GM18502 (cell line): ENCODE measurements around the gene CDH20.

Experiments
- ATAC-seq: cut with Tn5 transposase; IDR thresholded peaks from one replicate; pipeline ENCODE4 v1.9.1; 2021; ENCODE audit warnings: mild to moderate bottlenecking; ENCODE audit not compliant: unreplicated experiment, poor library complexity

Gene CDH20

DNA sequence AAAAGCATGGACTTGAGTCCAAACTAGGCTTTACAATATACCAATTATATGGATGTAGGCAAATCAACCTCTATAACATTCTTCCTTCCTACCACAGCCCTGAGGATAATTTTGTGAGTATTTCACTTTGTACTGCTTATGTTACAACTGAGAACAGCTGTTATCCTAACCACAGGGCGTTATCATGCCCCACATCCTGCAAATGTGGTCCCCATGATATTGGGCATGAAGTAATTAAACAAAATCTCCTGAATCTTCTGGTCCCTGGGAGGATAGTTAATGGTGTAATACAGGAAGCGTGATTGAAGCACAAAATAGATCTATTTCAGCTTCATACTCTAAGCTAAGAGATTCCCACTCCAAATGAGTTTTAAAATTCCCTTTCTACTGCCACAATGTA, 223.6 kb downstream of the CDH20 start:
- ATAC-seq = no peak

DNA sequence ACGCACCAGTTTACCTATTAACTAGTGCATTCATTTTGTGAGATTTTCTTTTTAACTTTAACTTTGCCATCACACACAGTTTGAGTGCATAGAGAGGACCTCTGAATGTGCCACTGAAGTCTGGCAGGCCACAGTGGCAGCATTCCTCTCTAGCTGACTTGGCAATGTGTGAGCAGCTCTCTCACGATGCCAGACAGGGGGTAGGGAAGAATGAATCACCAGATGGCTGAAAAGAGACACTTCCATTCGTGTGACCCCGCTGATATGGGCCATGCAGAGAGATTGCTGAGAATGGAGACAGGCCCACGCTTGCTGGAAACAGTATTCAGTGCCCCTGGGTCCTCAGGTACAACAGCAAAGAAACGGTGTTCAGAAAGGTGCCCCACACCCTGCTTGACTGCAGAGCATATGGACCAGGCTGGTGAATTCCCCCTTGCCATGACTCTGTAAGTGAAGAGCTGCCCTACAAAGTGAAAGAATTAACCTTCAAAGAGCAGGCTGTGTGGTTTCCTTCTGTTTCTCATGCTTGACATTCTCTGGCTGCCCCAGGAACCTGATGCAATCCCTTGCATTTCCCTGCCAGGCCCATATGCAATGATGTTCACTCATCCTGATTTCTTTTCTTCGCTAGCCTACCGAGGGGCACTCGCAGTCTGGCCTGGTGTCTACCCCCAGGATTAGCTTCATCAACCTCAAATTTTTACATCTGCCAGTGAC, 236.1 kb downstream of the CDH20 start:
- no peak for ATAC-seq

DNA sequence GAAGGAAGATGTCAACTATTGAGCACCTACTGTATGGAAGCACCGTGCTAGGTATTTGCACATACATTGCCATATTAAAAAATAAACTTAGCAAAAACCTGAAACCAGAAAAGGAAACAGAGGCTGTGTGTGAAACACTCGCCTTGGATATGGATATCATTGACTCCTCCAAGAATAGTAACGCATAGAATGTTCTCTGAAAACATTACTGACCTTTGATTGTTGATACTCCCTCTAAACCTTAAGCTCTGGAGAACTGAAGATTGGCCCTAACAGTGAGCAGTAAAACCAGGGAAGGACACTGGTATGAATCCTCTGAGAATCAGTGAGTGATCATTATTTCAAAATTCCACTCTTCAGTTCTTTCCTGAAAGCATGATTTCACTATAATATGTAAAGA, 236.8 kb downstream of the CDH20 start:
- ATAC-seq = no peak

DNA sequence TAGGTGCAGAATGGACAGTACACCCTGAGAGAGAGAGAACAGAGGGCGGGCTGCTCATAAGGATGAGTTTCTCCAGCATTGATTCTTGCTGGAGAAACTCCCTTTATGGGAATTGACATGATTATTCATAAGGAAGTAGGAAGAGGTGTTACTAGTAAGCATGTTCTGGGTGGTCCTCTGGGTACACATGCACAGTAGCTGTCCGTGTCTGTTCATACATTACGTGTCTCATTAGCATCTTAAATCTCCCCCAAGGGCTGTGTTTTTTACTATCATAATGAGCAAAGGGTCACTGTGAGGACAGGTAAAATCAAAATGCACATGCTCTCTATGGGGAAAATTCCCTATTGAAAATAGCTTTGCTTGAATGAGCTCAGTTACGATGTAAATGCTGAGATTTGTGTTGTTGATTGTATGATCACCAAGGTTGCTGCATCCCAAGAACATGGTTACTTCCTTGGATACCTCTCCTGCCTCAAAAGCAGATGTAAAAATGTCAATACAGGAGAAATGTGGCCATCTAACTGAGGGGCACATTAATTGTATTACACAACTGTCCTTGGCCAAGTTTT, 238.9 kb downstream of the CDH20 start:
- ATAC-seq = no peak

DNA sequence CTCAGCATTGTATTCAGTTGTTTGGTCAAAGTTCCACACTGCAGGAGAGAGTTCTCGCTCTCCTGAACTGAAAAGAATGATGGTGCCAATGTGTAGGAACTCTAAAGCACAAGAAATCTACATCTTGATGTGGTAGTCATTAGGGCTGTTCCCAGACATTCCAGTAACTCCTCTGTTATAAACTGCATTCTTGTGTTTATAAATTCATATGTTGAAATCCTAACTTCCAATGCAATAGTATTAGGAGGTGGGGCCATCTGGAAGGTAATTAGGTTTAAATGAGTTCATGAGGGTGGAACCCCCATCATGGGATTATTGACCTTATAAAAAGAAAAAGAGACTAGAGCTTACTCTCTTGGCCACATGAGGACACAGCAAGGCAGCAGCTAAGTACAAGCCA, 239.6 kb downstream of the CDH20 start:
- ATAC-seq = no peak

DNA sequence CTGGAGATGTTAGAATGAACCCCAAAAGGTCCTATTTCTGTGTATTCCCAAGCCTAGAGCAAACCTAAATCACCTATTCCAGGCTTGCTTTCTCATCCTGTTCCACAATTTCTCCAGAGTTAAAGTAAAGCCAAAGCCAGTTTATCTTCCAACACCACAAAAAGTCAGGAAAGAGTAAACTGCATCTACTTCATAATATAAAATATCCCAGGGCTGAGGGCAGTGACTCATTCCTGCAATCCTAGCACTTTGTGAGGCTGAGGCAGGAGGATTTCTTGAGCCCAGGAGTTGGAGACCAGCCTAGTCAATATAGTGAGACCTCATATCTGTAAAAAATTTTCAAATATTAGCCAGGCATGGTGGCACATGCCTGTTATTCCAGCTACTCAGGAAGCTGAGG, 241.4 kb downstream of the CDH20 start:
- no peak for ATAC-seq

DNA sequence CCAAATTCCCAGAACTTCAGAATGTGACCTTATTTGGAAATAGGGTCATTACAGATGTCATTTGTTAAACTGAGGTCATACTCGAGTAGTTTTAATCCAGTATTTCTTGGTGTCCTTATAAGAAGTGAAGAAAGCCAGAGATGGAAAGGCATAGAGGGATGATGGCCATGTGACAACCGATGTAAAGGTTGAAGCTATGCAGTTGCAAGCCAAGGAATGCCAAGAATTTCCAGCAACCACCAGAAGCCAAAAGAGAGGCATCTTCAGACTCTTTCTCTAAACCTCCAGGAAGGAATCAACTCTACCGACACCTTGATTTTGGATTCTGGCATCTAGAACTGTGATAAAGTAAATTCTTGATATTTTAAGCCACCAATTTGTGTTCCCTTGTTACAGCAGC, 242.2 kb downstream of the CDH20 start:
- ATAC-seq = no peak

DNA sequence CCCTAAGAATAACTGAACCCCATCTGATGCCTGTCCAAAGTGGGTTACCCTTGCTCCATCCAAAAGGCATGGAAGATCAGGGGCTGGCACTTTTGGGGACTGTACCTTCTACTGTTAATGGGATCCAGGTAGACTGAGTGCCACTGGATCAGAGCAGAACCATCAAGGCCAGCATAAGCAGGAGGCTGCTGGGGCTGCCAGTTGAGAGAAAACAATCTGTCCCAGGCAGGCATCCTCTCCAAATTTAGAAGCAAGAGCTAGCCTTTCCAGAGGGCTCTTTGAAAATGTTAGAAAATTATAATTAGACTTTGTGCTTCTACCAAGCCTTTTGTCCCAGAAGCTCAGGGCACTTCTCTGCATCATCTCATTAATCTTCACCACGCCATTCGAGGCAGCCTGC, 245.6 kb downstream of the CDH20 start:
- ATAC-seq = no peak

DNA sequence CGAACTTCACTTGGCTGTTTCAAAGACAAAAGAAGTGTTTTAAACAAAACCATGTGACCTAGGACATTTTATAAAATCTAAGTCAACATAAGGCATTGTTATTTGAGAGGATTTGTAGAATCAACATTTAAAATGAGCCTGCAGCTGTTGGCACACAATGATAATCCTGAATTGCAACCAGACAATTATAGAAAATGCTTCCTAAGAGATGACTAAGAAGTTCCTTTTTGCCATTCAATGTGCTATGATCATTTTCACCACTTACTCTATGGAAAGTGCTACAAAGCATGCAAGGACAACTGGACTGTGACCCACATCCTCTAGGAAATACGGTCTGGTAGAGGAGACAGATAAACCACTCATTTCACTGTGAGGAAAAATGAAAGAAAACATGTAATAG, 246.4 kb downstream of the CDH20 start:
- ATAC-seq = no peak

DNA sequence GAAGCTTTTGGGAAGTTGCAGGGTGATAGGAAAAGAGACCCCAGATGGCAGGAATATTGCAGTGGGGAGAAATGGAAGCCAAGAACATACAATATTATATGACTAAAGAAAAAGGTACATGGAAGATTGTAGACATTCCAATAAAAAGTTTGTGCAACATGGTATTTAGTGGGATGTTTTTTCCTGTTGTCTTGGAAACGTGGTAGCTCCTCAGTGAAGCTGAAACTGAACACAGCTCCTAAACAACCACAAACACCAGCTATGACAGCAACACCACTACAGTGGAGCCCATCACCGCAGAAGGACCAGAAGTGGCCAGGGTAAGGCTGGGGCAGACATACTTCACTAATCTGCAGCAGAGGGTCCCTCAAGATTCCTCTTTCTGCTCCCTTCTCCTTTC, 246.8 kb downstream of the CDH20 start:
- ATAC-seq = no peak

DNA sequence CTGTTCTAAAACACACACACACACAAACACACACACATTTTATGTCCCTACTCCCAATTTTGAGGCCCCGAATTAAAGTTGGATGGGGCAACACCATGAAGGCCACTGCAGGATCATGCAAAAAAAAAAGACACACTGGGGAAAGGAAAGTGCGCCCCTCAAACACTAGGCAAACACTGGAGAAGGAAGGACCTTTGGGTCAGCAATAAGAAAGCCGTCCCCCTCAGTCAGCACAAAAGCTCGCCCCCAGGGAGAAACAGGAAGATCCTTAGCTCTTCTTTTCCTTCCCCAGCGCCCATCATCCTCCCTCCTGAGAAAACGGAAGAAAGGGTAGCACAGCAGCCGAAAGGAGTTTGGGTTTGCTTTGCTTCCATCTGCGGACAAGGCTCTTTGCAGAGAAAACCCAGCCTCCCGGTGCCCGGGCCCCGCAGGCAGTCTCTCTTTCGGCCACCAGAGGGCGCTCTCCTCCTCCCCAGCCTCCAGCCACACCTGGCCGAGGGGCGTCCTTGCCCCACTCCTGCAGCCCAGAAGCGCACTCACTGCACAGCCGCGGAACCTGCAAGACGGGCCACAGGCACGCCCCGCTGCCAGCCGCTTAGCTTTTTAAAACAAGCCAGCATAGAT, 248.5 kb downstream of the CDH20 start:
- peak; percentile 96 for ATAC-seq

DNA sequence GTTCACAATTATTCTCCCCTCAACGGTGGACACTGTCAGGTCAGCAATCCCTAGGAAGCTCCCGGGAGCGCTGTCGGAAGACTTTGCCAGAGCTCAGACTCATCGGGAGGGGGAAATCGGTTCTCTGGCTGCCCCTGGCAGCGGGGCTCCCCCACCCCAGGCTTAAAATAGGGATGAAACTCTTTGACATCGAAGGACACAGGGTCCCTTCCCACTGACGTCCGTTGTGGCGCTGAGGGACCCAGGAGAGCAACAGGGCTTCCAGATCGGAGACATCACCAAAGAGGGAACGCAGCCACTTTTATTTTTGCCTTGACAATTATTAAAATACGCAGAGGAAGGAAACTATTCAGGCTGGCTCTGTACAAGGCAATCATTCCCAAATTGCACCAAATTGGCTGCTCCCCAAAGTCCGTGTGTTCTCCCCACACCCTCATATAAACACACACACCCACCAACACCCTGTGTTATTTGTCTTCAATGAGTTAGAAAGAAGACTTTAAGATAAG, 249.0 kb downstream of the CDH20 start:
- ATAC-seq = no peak

DNA sequence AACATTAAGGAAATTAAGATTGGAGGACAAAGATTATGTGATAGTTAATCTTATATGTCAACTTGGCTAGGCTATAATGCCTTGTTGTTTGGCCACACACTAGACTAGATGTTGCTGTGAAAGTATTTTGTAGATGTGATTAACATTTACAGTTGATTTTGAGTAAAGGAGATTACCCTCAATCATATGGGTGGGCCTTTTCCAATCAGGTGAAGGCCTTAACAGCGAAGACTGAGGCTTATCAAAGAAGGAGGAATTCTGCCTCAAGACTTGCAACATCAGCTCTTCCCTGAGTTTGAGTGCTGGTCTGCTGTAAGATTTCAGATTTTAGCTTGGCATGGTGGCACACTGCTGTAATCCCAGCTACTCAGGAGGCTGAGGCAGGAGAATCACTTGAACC, 250.3 kb downstream of the CDH20 start:
- no peak for ATAC-seq

DNA sequence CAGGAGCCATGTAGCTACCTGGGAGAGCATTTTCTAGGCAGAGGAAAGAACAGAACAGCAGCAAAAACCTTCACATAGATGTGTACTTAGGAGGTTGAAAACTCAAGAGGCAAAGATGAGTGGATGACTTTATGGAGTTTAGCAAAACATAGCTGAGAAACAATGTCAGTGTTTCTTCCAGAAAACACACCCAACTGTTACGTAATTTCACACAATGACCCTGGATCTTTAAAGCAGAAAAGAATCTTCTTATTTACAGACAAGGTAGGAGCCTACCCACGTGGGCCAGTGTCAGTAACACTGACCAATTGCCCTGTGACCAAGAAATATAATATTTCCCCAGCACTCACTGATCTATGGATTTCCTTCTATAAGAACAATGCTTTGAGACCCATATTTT, 254.6 kb downstream of the CDH20 start:
- no peak for ATAC-seq

DNA sequence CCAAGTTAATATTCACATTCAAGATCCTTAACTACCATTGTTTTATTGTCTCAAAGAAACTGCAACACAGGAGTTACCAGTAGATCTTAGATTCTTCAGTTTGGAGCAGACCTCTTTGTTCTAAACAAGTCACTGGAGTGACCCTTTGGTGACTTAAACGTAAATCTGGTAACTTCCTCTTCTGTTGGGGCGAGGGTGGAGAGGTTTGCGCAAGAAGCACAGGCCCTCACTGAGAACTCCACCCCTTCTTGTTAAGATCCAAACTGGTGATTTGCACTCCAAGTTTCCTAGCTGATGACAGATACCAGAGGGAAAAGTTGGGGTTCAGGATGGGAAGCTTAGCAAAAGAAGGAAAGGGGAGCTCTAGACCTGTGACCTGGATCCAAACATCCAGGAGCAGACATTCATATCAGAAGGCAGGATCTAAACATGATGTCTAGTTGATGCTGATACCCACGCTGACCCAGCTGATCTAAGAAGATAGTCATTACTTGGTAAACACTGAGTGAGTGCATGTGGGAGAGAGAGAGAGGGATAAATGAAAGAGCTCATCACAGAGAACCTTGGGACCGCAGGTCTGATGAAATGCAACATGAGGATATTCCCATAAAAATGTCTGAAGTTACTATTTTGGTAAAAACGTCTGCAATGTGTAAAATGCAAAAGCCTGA, 256.0 kb downstream of the CDH20 start:
- ATAC-seq = no peak

DNA sequence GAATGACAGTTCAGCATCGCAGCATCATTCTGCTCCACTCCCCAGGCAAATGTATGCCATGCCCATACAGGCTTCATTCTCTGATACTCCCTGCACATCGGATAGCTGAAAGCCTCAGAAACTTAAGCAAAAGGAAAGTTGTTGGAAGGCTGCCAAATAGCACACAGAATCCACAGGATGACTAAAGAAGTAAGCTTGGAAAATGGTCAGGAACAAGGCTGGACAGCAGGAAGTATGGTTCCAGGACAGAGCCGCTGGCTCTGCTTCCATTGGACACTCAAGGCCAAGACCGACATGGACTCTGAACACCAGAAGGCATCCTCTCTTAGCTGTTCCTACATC, 256.5 kb downstream of the CDH20 start:
- ATAC-seq = no peak

DNA sequence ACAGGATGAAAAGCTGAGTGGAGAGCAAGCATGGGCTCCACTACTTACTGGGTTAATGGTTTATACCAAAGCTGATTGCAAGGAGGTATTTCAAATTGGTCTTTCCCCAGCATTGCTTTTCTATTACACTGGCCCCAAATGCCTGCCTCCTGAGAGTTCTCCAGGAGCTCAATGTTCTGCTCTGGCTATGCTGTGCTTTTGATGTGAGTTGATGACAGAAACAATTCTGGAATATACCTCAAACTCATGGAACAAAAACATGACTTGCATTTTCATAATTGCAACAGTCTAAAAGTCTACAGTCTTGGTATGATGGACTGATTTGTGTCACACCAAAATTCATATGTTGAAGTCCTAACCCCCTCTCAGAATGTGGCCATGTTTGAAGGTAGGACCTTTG, 258.0 kb downstream of the CDH20 start:
- ATAC-seq = no peak

DNA sequence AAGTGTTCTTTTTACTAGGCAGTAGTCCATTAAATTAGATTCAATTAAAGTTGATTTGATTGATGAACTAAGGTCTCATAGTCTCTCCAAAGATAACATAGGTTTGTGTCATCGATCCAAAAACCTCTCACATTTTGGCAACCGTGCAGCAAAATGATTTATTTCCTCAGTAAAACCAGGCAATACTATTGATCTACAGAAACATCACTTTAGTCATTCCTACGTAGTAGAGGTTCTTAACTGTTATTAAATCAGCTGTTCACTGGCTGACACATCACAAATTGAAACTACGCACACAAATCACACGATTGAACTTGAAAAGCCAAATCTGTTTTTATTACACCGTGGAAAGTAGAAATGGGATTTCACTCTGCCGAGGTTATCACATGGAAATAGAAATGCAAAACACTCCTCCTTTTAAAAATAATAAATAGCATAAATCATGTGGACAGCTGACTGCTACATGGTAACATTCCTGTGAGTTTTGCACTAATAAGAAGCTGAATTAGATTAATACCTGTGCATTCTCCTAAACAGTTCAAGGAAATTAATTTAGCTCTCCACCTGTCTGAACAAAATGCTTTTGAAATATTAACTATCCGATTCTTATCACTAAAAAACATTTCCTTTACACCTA, 262.5 kb downstream of the CDH20 start:
- no peak for ATAC-seq

DNA sequence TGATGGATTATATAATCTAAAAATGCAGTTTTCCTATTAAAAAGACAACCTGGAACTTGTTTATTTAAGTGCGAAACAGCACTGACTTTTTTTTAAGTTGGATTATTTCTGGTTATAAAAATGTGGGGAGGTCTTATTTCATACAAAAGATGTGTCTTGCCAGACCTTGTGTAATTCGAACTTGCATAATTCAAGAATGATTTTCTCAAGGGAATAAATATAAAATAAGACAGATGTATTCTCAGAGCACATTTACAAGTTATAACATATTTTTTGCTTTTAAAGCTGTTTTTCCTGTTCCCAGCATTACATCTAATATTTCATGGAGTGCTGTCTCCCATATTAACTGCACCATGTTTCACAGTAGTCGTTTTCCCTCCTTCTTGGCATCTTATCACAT, 263.1 kb downstream of the CDH20 start:
- no peak for ATAC-seq

DNA sequence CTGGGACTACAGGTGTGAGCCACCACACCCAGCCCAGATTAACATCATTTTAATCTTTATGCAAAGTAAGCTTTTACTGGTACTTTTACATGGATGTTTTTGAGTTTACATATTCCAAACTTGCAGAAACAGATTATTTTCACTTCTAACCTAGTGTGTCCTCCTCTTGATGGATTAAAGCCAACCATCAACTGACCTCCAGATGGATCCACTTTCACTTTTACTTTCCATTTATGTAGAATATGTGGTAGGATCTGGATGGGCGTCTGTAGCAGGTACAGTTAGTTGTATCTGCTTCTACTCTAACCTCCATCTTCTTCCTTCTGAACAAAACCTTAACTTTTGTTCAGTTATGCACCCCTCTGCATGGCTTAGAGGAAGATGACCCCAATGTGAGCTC, 264.1 kb downstream of the CDH20 start:
- ATAC-seq = no peak

DNA sequence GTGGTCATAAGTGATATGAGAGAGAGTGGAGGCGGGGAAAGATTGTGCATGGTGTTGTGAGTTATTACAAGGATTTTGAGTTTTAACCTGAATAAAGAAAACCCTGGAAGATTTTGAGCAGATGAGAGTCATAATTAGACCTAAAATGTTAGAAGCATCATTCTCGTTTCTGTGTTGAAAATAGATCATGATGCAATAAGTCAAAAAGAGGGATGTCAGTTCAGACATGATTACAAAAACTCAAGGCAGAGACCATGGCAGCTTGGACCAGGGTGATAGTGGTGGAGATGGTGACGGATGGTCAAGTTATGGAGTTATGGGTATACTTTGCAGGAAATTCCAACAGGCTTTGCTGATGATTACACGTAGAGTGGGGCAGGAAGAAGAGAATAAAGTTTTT, 267.2 kb downstream of the CDH20 start:
- ATAC-seq = no peak
